Neural cell (in vitro differentiated cells): ENCODE measurements around the gene TRIM8. TPM values are rescaled to one million over a fixed set of nuclear protein-coding genes. Genes with fewer than 3 reads are reported as not detected.

Experiments
- H2AFZ ChIP-seq: fragments of 200-600, 300-800 bp; sonication (generic), shearing (Covaris generic); 2 replicates; pipeline ENCODE4 v1.6.0; 2014; ENCODE audit warnings: low read depth, mild to moderate bottlenecking, antibody characterized with exemption, low read length, moderate library complexity
- H3F3A ChIP-seq: fragments of 200-600 bp; shearing (Covaris generic); 2 replicates; pipeline ENCODE4 v1.6.1; 2016; ENCODE audit warnings: mild to moderate bottlenecking, moderate library complexity, mixed read lengths, antibody characterized with exemption, low read length; ENCODE audit not compliant: insufficient read depth, poor library complexity, severe bottlenecking
- H3K27ac ChIP-seq: fragments of 200-600, 300-800 bp; sonication (generic), shearing (Covaris generic); 2 replicates; pipeline ENCODE4 v1.5.1; 2014; ENCODE audit warnings: mild to moderate bottlenecking, low read length, moderate library complexity
- H3K27me3 ChIP-seq: fragments of 300-800, 200-600 bp; sonication (generic), shearing (Covaris generic); 2 replicates; pipeline ENCODE4 v1.6.0; 2014; ENCODE audit warnings: mild to moderate bottlenecking, low read depth, low read length, moderate library complexity; ENCODE audit not compliant: insufficient read depth
- H3K36me3 ChIP-seq: fragments of 300-800, 200-600 bp; sonication (generic), shearing (Covaris generic); 2 replicates; pipeline ENCODE4 v1.5.1; 2014; ENCODE audit warnings: mild to moderate bottlenecking, antibody characterized with exemption, low read length, moderate library complexity; ENCODE audit not compliant: insufficient read depth
- H3K4me2 ChIP-seq: fragments of 300-800, 200-600 bp; sonication (generic), shearing (Covaris generic); 2 replicates; pipeline ENCODE4 v1.6.0; 2014; ENCODE audit warnings: mild to moderate bottlenecking, low read length
- H3K4me3 ChIP-seq: fragments of 300-800, 200-600 bp; sonication (generic), shearing (Covaris generic); 2 replicates; pipeline ENCODE4 v1.5.1; 2014; ENCODE audit warnings: mild to moderate bottlenecking, low read length, moderate library complexity
- H3K79me2 ChIP-seq: fragments of 200-600 bp; shearing (Covaris generic); replicated peaks from 2 replicates; pipeline ENCODE4 v1.6.0; 2014; ENCODE audit warnings: mild to moderate bottlenecking, low read length, moderate library complexity; ENCODE audit not compliant: insufficient read depth
- H3K9ac ChIP-seq: fragments of 300-800, 200-600 bp; sonication (generic), shearing (Covaris generic); 2 replicates; pipeline ENCODE4 v1.6.1; 2016; ENCODE audit warnings: mild to moderate bottlenecking, low read length, mixed read lengths
- H3K9me2 ChIP-seq: fragments of 200-600 bp; shearing (Covaris generic); 2 replicates; pipeline ENCODE4 v1.6.1; 2016; ENCODE audit warnings: mild to moderate bottlenecking, low read length, mixed read lengths; ENCODE audit not compliant: insufficient read depth
- H3K9me3 ChIP-seq: fragments of 200-600, 300-800 bp; sonication (generic), shearing (Covaris generic); 2 replicates; pipeline ENCODE4 v1.6.1; 2016; ENCODE audit warnings: mild to moderate bottlenecking, mixed run types, low read length, moderate library complexity, mixed read lengths
- H4K20me1 ChIP-seq: fragments of 200-600 bp; shearing (Covaris generic); 2 replicates; pipeline ENCODE4 v1.6.1; 2016; ENCODE audit warnings: mild to moderate bottlenecking, mixed run types; ENCODE audit not compliant: insufficient read depth
- CTCF ChIP-seq: fragments of 450-650 bp; IDR thresholded peaks from 2 replicates; pipeline ENCODE4 v1.5.1; 2014; ENCODE audit warnings: antibody characterized with exemption, mild to moderate bottlenecking, moderate library complexity; ENCODE audit not compliant: poor library complexity, severe bottlenecking
- EP300 ChIP-seq: fragments of 450-650 bp; conservative IDR thresholded peaks from 2 replicates; pipeline ENCODE4 v1.6.1; 2014; ENCODE audit warnings: antibody characterized with exemption, mild to moderate bottlenecking, moderate library complexity; ENCODE audit not compliant: poor library complexity, severe bottlenecking
- EZH2 ChIP-seq: fragments of 200-600, 300-800 bp; shearing (Covaris generic), sonication (generic); IDR thresholded peaks from 2 replicates; pipeline ENCODE4 v1.6.1; 2014; ENCODE audit warnings: antibody characterized with exemption, low read length, borderline replicate concordance, mild to moderate bottlenecking; ENCODE audit not compliant: insufficient read depth, poor library complexity, severe bottlenecking
- MXI1 ChIP-seq: fragments of 450-650 bp; conservative IDR thresholded peaks from 2 replicates; pipeline ENCODE4 v1.6.1; 2014; ENCODE audit warnings: antibody characterized with exemption, mild to moderate bottlenecking; ENCODE audit not compliant: poor library complexity, severe bottlenecking
- POLR2AphosphoS5 ChIP-seq: IDR thresholded peaks from 2 replicates; pipeline ENCODE4 v1.6.1; 2012
- RAD21 ChIP-seq: fragments of 450-650 bp; conservative IDR thresholded peaks from 2 replicates; pipeline ENCODE4 v1.6.1; 2014; ENCODE audit warnings: antibody characterized with exemption, mild to moderate bottlenecking, moderate library complexity
- REST ChIP-seq: IDR thresholded peaks from 2 replicates; pipeline ENCODE4 v1.6.1; 2012; ENCODE audit warnings: borderline replicate concordance
- SMC3 ChIP-seq: fragments of 450-650 bp; conservative IDR thresholded peaks from 2 replicates; pipeline ENCODE4 v1.6.1; 2014; ENCODE audit warnings: antibody characterized with exemption, mild to moderate bottlenecking, moderate library complexity; ENCODE audit not compliant: poor library complexity
- TAF1 ChIP-seq: IDR thresholded peaks from 2 replicates; pipeline ENCODE4 v1.6.1; 2012; ENCODE audit warnings: low read depth
- polyA plus RNA-seq: library from polyadenylated mRNA; depleted of rRNA; stranded (reverse); fragments of >200 nt; gene quantifications from 2 replicates; pipeline ENCODE4 v1.2.3, GENCODE V29; 2014

TRIM8 gene
- polyA plus RNA-seq, 1 donor from 2014 or later: 47.5 TPM

GRCh38 chr10:102673236-102673818 is 29.0 kb downstream of the TRIM8 start:
- peaks cover 5% of the 10 kb centered on the region for H3F3A ChIP-seq
- H4K20me1 ChIP-seq: no peaks in the 10 kb centered on the region
- H3K4me3 ChIP-seq: peak overlapping the region; percentile 61
- H3K36me3 ChIP-seq: no peaks in the 10 kb centered on the region
- H3K9me2 ChIP-seq: no peaks in the 10 kb centered on the region
- no peaks in the 10 kb centered on the region for H3K9me3 ChIP-seq
- no peak overlapping the region for H2AFZ ChIP-seq
- peak overlapping the region; percentile 81 for H3K4me2 ChIP-seq
- peak overlapping the region; percentile 76 for H3K9ac ChIP-seq
- TF ChIP-seq POLR2AphosphoS5: peak; percentile 18
- no peak for TF ChIP-seq RAD21
- no peak for TF ChIP-seq EZH2
- no peaks in the 10 kb centered on the region for H3K79me2 ChIP-seq
- peak overlapping the region; percentile 95 for H3K27ac ChIP-seq
- no peaks in the 10 kb centered on the region for H3K27me3 ChIP-seq

GRCh38 chr10:102673819-102674511 is 29.7 kb downstream of the TRIM8 start:
- Histone ChIP-seq H3K4me3 (peak overlapping the region; percentile 61), H2AFZ (peak overlapping the region; percentile 16), H3K27me3 (no peaks in the 10 kb centered on the region), H4K20me1 (no peaks in the 10 kb centered on the region), H3K79me2 (no peaks in the 10 kb centered on the region), H3K27ac (peak overlapping the region; percentile 95), H3F3A (peaks cover 5% of the 10 kb centered on the region), H3K9ac (peak overlapping the region; percentile 76), H3K36me3 (no peaks in the 10 kb centered on the region), H3K9me3 (no peaks in the 10 kb centered on the region), H3K9me2 (no peaks in the 10 kb centered on the region), H3K4me2 (peak overlapping the region; percentile 81)
- TF ChIP-seq POLR2AphosphoS5: peak; percentile 67
- TF ChIP-seq TAF1: no peak
- no peak for TF ChIP-seq SMC3
- peak; percentile 34 for TF ChIP-seq EP300
- no peak for TF ChIP-seq EZH2
- TF ChIP-seq REST: peak; percentile 67
- peak; percentile 19 for TF ChIP-seq MXI1
- no peak for TF ChIP-seq RAD21
- no peak for TF ChIP-seq CTCF
